Superior temporal gyrus (tissue), 1 donor: ENCODE results near the gene MAGEA12.
"Not testable (repeated sequence)": the region's sequence is repeated elsewhere in the genome, so short reads cannot be mapped to it uniquely, and the experiment has no call there.

ENCODE experiments used
- DNase-seq: peaks from one replicate; pipeline ENCODE4 v3.0.0-alpha.2; 2016; ENCODE audit errors: extremely low spot score

The MAGEA12 gene

DNA sequence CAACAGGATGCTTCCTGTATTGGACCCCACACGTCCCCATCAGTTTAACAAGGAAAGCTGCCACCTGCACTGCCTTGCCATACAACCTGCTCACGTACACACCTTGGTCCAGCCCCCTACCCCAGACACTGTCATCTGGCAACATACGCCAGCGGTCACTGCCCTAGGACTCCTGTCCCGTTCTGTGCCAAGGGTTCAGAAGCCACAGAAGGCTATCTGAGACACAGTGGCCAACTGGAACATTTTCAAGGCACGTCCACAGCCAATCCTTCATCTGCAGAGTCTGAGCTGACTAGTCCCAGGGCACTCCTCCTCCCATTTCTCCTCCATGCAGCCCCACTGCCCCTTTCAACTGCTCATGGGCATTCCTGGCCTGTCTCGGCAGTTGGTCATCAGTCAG lies 28.0 kb downstream of the MAGEA12 start:
- not testable (repeated sequence) for DNase-seq

DNA sequence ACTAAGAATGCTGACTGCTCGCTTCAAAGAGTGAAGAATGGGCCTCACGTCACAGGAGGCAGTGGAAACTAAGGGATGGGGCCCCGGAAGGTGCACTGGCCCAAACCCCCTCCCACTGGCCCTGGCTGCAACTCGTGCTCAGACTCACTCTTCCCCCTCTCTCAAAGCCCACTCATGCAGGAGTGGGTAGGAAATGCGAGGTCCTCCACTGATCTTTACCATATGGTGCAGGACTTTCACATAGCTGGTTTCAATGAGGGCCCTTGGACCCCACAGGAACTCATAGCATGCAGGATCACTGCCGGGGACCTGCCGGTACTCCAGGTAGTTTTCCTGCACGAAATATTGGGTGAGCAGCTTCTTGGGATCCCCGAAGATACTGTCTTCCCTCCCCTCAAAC lies 33.0 kb downstream of the MAGEA12 start:
- DNase-seq: not testable (repeated sequence)

DNA sequence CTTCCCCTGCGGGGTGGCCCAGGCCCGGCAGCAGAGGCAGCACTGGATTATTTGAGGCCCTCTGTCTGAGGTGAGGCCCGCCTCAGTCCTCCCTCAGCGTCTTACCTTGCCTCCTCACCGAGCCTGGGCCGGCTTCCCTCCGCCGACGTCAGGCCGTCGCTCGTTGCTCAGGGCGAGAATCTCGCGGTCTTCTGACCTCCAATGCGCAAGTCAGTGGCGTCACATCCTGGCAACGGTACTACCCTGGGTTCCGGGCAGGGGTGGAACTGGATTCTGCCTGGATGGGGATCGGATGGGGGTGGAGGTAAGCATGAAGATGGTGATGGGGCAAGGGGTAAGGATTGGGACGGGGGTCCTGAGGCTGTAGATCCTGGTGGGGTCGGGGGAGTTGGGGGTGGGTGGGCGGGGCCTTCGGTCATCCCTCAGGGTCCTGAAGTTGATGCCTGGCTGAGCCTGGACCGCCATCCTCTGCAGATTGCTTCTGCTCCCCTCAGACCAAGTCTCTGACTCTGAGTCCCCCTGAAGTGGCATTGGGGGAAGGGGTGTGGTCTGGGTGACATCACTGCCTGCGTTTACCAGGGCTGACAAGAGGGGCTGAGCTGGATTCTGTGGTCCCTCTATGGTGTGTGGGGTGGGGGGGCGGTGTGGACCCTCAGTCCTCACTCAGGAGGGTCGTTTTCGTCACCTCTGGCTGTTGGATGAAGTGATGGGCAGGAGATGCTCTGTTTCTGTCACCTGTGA lies 36.2 kb downstream of the MAGEA12 start, which contains the start of gene MAGEA6:
Gene MAGEA6, minus strand, starts transcription at position 141 of the 741 bp plus-strand sequence. CDS start 2,039 bp downstream, outside the sequence.
- DNase-seq: not testable (repeated sequence)

DNA sequence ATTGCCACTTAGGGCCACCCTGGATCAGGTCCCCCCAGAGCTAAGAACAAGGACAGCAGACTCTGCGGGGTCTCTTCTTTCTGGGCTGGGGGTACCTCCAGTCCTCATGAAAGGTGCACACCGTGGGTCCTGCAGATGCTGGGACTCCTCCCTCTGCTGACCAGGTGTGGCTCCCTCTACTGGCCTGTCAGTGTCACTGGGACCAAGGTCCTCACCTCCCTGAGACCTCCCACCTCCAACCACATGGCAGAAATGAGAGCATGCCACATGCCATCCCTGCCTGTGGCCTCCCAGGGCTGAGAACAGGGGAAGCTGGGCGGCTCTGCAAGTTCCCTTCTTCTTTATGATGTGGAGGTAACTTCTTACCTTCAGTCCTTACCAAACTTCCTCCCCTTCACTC lies 53.5 kb downstream of the MAGEA12 start:
- DNase-seq: not testable (repeated sequence)
